Left hindlimb (tissue), 1 donor: Measurements from ENCODE around the gene AP3D1.
A peak's percentile ranks its signal among the peaks of the same experiment; 100 is the strongest.

Source experiments
- DNase-seq: peaks from one replicate; pipeline ENCODE4 v3.0.0-alpha.2; 2018

Gene AP3D1

GRCh38 chr19:2180881-2181632 lies 29.7 kb upstream of the AP3D1 start:
- DNase-seq = peak; percentile 67

GRCh38 chr19:2180114-2180513 lies 28.7 kb upstream of the AP3D1 start:
- DNase-seq = no peak

DNA sequence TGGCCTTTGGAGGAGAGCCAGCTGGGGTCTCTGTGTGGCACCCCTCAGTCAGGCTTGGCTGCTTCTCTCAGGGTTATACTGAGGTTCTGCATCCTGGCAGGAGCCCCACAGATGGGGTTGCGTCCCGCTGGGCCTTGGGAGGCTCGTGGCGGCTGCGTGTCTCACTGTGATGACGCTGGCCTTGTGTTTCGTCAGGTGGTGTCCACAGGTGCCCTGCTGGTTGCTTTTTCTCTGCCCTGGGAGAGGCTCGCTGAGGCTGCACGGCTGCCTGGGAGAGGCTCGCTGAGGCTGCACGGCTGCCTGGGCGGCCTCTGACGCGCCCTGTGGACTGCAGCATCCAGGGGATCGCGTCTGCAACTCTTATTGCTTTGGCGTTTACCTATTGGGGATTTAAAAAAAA lies 27.7 kb upstream of the AP3D1 start:
- DNase-seq = no peak

- no peak for DNase-seq
These were observed 25.1 kb upstream of the AP3D1 start for GRCh38 chr19:2176337-2176994.

- no peak for DNase-seq
These were observed 24.4 kb upstream of the AP3D1 start for GRCh38 chr19:2175742-2176141.

- DNase-seq = no peak
These were observed 22.6 kb upstream of the AP3D1 start for GRCh38 chr19:2173767-2174577.

- DNase-seq = no peak
These were observed 22.0 kb upstream of the AP3D1 start for GRCh38 chr19:2173388-2173766.

DNA sequence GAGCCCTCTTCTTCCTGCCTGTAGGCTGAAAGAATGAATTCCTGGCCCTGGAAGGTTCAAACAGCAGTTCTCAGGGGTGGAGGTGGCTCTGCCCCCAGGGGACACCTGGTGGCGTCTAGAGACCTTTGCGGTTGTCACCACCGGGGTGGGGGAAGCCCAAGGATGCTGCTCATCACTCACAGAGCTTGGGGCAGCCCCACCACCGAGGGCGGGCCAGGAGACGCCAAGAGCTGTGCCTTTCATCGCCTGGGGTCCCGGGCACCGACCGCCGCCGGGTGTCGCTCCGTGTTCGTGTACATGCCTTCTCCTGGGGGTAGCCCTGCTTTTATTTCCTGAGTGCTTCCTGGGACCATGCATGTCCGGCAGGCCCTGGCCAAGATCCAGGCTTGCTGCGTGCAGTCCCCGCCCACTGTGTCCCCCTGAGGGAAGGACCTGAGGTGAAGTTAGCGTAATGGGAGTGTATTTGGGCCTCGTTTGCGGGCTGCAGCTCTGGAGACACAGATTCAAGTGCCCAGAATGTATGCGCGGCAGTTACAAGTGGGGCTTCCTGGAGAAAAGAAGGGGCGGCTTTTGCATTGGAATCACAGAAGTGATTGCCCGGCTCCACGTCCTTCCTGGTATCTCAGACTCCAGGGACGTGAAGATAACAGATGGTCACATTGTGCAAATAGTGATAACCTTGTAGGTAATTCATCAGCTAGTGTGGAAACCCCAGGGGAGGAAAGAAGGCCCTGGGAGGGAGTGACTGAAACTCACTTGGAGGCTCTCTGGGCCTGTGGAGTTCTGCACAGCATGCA lies 20.2 kb upstream of the AP3D1 start:
- no peak for DNase-seq

- DNase-seq = no peak
These were observed 19.6 kb upstream of the AP3D1 start for GRCh38 chr19:2170987-2171348.

- no peak for DNase-seq
These were observed 18.9 kb upstream of the AP3D1 start for GRCh38 chr19:2170219-2170618.

GRCh38 chr19:2168619-2169424 lies 17.5 kb upstream of the AP3D1 start:
- peak; percentile 95 for DNase-seq

DNA sequence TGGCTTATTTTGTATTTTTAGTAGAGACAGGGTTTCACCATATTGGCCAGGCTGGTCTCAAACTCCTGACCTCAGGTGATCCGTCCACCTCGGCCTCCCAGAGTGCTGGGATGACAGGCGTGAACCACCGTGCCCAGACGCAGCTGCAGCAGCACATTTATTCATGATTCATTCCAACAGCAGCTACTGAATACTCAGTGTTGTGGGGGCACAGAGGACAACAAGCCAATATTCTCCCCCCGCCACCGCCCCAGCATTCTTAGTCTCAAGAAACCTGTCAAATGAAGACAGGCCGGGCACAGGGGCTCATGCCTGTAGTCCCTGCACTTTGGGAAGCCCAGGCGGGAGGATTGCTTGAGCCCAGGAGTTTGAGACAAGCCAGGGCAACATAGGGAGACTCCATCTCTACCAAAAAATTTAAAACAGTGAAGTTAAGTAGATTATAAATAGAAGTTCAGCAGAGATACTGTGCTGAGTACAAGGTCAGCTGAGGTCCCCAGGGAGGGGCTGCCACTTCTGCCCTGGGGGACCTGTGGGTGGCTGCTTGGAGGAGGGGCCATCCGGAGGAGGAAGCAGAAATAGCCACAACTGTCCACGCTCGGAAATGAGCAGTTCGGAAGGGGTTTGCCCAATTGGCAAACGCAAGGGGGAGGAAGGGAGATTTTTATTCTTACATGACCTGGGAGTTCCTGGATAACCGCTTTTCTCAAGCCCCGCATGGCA lies 16.7 kb upstream of the AP3D1 start:
- DNase-seq = peak; percentile 64

GRCh38 chr19:2166741-2167738 lies 15.7 kb upstream of the AP3D1 start:
- DNase-seq = peak; percentile 73

DNA sequence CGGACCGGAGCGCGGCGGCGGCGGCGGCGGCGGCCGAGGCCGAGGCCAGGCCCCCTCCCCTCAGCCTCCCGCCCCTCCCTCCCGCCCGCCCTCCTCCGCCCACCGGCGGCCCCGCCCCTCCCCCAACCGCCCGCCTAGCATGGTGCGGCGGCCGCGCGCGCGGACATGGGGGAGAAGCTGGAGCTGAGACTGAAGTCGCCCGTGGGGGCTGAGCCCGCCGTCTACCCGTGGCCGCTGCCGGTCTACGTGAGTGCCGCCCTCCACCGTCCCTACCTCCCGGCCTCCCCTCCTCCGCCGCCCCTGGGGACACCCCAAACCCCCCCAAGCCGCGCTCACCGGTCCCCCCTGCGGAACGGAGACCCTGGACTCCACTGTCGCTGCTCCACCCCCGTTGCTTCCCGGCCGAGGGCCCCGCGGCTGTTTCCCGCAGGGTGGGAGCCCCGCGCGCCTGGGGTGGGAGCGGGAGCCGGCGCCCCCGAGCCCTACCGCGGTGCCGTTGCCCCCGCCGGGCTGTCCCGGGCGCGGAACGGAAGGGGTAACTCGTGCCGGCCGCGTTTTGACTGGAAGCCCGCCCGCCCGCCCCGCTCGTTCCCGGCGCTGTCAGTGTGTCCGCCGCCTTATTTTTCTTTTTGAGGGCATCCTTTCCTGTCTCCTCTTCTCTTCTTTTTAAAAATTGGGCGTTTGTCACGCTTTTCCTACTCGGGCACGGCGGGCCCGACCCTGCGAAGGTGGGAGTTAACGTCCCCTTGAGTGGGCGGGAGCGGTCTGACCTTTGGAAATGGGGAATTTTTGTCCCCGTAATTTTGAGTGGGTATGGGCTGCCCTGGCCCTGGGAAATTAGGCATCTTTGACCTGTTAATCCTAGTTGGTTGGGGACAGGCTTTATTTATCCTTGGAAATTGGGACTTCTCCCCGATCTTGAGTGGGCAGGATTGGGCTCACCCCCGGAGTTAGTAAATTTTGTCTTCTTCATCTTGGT lies 12.9 kb upstream of the AP3D1 start:
- DNase-seq = no peak

DNA sequence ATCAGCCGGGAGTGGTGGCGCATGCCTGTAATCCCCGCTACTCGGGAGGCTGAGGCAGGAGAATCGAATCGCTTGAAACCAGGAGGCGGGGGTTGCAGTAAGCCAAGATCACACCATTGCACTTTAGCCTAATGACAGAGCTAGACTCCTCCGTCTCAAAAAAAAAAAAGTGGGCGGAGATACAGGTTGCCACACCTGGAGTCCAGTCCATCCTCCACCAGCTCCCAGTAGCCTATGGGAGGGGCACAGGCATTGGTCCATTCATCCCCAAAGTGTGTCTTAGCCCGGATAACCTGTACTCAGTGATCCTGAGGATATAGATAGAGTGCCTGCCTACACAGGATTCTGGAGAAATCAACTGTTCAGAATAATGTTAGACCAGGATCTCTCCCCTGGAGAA lies 9.0 kb upstream of the AP3D1 start:
- no peak for DNase-seq

DNA sequence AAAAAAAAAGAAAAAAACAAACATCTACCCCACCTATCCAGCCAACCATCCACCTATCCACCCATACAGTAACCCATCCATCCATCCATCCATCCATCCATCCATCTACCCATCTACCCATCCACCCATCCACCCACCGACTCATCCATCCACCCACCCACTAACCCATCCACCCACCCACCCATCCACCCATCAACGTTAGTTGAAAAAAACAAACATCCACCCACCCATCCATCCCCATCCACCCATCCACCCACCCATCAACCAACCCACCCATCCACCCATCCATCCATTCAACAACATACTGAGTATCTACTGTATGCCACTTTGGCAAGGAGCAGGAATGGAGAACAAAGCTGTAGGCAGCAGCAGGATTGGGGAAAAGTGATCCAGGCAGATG lies 6.1 kb upstream of the AP3D1 start:
- DNase-seq = no peak

DNA sequence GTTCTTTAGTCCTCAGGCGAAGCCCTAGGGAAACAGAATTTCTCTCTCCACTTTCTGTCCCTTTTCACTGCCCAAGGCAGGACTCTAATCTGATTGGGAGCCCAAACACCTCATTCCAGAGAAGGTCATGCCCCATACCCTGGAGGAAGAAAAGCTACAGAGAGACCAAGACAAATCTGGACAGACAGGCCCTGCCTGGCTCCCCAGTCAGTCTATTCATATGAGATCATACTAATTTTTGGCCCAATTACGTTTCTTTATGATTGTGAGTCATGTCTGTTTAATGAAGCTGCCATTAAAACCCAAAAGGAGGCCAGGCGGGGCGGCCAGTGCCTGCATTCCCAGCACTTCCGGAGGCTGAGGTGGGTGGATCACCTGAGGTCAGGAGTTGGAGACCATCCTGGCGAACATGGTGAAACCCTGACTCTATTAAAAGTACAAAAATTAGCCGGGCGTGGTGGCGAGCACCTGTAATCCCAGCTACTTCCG lies 3.3 kb upstream of the AP3D1 start:
- DNase-seq = no peak

GRCh38 chr19:2150794-2151338 lies 500 bp downstream of the AP3D1 start:
- DNase-seq = no peak
